ENCODE measurements around the gene LRMDA.

Gene LRMDA

GRCh38 chr10:76033457-76034196 is 602.2 kb downstream of the LRMDA start:
- ChIA-PET CTCF (interaction anchor here (0.5 to 1.1 kb wide), 3 partner anchors 9 to 537 kb away, joined by 3 to 5 read pairs (median 3); no protein-coding TSS in a partner anchor), POLR2A (no interaction called here)
- TF ChIP-seq ZNF16 (tag by site-specific recombination; IDR thresholded peaks at IDR 0.05; ENCODE audit: low read depth) (no peak), ZFP3 (tag by site-specific recombination; IDR thresholded peaks at IDR 0.05; ENCODE audit: low read depth) (no peak), ZNF776 (tag by site-specific recombination; IDR thresholded peaks at IDR 0.05; ENCODE audit: borderline replicate concordance) (no peak), SP2 (tag by site-specific recombination; IDR thresholded peaks at IDR 0.05) (no peak), ZNF610 (tag by site-specific recombination; IDR thresholded peaks at IDR 0.05; ENCODE audit: borderline replicate concordance) (no peak), BCL11A (tag by site-specific recombination; IDR thresholded peaks at IDR 0.05; ENCODE audit: low read depth) (no peak)
- no peaks in the 10 kb centered on the region for H3K9me3 ChIP-seq (ENCODE audit: control insufficient read depth, insufficient read depth, low read depth, low read length)
- H3K4me1 ChIP-seq (ENCODE audit: control insufficient read depth, insufficient read depth, low read length), result peaks cover 14% of the 10 kb centered on the region
- H3K27ac ChIP-seq (ENCODE audit: extremely low read depth, low read depth, low read length), result no peak overlapping the region
- H3K36me3 ChIP-seq (ENCODE audit: control insufficient read depth in 2 of 2, insufficient read depth in 1 of 2, low read length in 2 of 2), result no peaks in the 10 kb centered on the region
- no peak overlapping the region for H3K4me3 ChIP-seq (ENCODE audit: low read depth, low read length)

DNA sequence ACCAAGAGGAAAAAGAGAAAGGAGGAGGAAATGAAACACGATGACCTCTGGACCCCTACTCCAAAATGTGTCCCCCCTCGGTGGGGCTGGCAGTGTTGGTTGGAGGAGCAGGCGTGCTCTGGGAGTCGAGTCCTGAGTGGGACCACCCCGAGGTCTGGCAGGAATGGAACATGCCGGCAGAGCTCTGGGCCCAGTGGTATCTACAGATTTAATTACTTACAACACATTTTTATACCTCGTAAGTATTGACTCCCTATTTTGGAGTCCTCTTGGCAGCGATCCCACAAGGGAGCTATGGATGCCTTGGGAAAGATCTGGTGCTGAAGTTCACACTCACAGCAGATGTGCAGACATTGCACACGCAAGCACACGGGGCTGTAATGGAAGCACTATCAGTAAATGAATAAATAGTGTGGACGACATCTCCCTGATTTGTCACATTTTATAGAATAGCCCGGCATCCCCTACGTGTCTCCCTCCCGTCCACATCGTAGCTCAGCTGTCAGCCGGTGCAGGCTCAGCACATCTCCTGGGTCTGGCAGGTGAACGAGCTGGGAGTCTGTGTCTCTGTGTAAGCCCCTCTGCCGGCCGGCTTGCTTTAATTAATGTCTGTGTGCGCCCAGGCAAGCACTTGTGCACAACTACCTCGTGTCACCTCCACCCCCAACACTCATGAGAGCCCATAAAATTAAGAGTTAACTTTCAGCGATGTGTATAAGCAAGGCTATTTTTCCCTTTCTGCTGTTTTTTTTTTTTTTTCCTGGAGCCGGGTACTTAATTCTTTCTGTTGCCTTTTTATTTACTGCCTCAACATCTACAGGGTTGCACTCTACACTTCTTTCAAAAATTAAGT is 603.2 kb downstream of the LRMDA start:
- H3K27ac ChIP-seq (ENCODE audit: extremely low read depth, low read depth, low read length), result peak overlapping the region; percentile 42; the same call in 1 of the 2 replicates
- peaks cover 0 to 3% of the 10 kb centered on the region in 2 experiments; a peak in 1 of 3 replicates for H3K36me3 ChIP-seq (ENCODE audit: control insufficient read depth in 2 of 2, insufficient read depth in 1 of 2, low read length in 2 of 2)
- no peak overlapping the region for H3K4me3 ChIP-seq (ENCODE audit: low read depth, low read length)
- no peaks in the 10 kb centered on the region for H3K9me3 ChIP-seq (ENCODE audit: control insufficient read depth, insufficient read depth, low read depth, low read length)
- peaks cover 14% of the 10 kb centered on the region for H3K4me1 ChIP-seq (ENCODE audit: control insufficient read depth, insufficient read depth, low read length)
- ChIA-PET POLR2A (interaction anchor here (0.7 kb wide), 1 partner anchor 416 kb away, joined by 6 read pairs; no protein-coding TSS in a partner anchor), CTCF (interaction anchor here (0.5 to 1.1 kb wide), 3 partner anchors 10 to 1077 kb away, joined by 3 read pairs; no protein-coding TSS in a partner anchor)
- TF ChIP-seq, protein P1, sequence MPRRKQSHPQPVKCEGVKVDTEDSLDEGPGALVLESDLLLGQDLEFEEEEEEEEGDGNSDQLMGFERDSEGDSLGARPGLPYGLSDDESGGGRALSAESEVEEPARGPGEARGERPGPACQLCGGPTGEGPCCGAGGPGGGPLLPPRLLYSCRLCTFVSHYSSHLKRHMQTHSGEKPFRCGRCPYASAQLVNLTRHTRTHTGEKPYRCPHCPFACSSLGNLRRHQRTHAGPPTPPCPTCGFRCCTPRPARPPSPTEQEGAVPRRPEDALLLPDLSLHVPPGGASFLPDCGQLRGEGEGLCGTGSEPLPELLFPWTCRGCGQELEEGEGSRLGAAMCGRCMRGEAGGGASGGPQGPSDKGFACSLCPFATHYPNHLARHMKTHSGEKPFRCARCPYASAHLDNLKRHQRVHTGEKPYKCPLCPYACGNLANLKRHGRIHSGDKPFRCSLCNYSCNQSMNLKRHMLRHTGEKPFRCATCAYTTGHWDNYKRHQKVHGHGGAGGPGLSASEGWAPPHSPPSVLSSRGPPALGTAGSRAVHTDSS (tag by site-specific recombination; IDR thresholded peaks at IDR 0.05), result no peak
- TF ChIP-seq SCRT1 (tag by site-specific recombination; IDR thresholded peaks at IDR 0.05; ENCODE audit: borderline replicate concordance) (0 out of 2 replicates have a peak, but pooled peaks have one; percentile 33), ZSCAN5A (tag by site-specific recombination; IDR thresholded peaks at IDR 0.05) (no peak), ZNF585B (tag by site-specific recombination; IDR thresholded peaks at IDR 0.05) (no peak), ZNF837 (tag by site-specific recombination; IDR thresholded peaks at IDR 0.05) (no peak), ZNF600 (tag by site-specific recombination; IDR thresholded peaks at IDR 0.05) (0 out of 2 replicates have a peak, but pooled peaks have one; percentile 53), ZFP69B (tag by site-specific recombination; IDR thresholded peaks at IDR 0.05) (peak; percentile 56), ZNF19 (tag by site-specific recombination; IDR thresholded peaks at IDR 0.05; ENCODE audit: low read depth) (no peak), ZFHX2 (tag by site-specific recombination; conservative IDR thresholded peaks at IDR 0.05) (peak; percentile 16; the same call in 1 of the 2 replicates), BCL11A (tag by site-specific recombination; IDR thresholded peaks at IDR 0.05; ENCODE audit: low read depth) (no peak), IKZF3 (tag by site-specific recombination; IDR thresholded peaks at IDR 0.05) (no peak), ZFP41 (tag by site-specific recombination; IDR thresholded peaks at IDR 0.05; ENCODE audit: borderline replicate concordance) (no peak), ZBTB1 (tag by site-specific recombination; IDR thresholded peaks at IDR 0.05) (no peak), ZSCAN16 (tag by site-specific recombination; IDR thresholded peaks at IDR 0.05) (no peak)
- TF ChIP-seq, protein P2, sequence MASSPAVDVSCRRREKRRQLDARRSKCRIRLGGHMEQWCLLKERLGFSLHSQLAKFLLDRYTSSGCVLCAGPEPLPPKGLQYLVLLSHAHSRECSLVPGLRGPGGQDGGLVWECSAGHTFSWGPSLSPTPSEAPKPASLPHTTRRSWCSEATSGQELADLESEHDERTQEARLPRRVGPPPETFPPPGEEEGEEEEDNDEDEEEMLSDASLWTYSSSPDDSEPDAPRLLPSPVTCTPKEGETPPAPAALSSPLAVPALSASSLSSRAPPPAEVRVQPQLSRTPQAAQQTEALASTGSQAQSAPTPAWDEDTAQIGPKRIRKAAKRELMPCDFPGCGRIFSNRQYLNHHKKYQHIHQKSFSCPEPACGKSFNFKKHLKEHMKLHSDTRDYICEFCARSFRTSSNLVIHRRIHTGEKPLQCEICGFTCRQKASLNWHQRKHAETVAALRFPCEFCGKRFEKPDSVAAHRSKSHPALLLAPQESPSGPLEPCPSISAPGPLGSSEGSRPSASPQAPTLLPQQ (tag by site-specific recombination; IDR thresholded peaks at IDR 0.05), result peak; percentile 56; the same call in 1 of the 2 replicates
- TF ChIP-seq, protein P3, sequence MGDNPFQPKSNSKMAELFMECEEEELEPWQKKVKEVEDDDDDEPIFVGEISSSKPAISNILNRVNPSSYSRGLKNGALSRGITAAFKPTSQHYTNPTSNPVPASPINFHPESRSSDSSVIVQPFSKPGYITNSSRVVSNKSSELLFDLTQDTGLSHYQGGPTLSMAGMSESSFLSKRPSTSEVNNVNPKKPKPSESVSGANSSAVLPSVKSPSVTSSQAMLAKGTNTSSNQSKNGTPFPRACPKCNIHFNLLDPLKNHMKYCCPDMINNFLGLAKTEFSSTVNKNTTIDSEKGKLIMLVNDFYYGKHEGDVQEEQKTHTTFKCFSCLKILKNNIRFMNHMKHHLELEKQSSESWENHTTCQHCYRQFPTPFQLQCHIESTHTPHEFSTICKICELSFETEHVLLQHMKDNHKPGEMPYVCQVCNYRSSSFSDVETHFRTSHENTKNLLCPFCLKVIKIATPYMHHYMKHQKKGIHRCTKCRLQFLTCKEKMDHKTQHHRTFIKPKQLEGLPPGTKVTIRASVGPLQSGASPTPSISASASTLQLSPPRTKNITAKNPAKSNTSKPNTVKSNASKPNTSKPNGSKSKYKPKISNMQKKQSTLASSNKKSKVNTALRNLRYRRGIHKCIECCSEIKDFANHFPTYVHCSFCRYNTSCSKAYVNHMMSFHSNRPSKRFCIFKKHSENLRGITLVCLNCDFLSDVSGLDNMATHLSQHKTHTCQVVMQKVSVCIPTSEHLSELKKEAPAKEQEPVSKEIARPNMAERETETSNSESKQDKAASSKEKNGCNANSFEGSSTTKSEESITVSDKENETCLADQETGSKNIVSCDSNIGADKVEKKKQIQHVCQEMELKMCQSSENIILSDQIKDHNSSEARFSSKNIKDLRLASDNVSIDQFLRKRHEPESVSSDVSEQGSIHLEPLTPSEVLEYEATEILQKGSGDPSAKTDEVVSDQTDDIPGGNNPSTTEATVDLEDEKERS (tag by site-specific recombination; IDR thresholded peaks at IDR 0.05), result no peak
- TF ChIP-seq, protein P4, sequence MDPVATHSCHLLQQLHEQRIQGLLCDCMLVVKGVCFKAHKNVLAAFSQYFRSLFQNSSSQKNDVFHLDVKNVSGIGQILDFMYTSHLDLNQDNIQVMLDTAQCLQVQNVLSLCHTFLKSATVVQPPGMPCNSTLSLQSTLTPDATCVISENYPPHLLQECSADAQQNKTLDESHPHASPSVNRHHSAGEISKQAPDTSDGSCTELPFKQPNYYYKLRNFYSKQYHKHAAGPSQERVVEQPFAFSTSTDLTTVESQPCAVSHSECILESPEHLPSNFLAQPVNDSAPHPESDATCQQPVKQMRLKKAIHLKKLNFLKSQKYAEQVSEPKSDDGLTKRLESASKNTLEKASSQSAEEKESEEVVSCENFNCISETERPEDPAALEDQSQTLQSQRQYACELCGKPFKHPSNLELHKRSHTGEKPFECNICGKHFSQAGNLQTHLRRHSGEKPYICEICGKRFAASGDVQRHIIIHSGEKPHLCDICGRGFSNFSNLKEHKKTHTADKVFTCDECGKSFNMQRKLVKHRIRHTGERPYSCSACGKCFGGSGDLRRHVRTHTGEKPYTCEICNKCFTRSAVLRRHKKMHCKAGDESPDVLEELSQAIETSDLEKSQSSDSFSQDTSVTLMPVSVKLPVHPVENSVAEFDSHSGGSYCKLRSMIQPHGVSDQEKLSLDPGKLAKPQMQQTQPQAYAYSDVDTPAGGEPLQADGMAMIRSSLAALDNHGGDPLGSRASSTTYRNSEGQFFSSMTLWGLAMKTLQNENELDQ (tag by site-specific recombination; IDR thresholded peaks at IDR 0.05; ENCODE audit: low read depth), result no peak
